Activated B cell treated with CpG ODN at 0.5 μM for 24 hours (primary cell): Measurements from ENCODE around the gene UBN1. TPM values are rescaled to one million over a fixed set of nuclear protein-coding genes. Genes with fewer than 3 reads are reported as not detected.

Experiments
- ATAC-seq: fragments of 200-7000 bp; cut with Tn5 transposase; one replicate; pipeline ENCODE4 v1.10.0; 2021; ENCODE audit warnings: low read depth, mild to moderate bottlenecking, moderate library complexity
- CTCF ChIA-PET: fragments of 350-600 bp; sonication (Branson Sonifier 250); formaldehyde crosslinking; loops from one replicate; lab custom pipeline; 2021; ENCODE audit warnings: antibody characterized with exemption; lab: Charles Lee
- POLR2A ChIA-PET: fragments of 350-600 bp; sonication (Branson Sonifier 250); formaldehyde crosslinking; loops from one replicate; lab custom pipeline; 2021; ENCODE audit warnings: antibody characterized with exemption; lab: Charles Lee
- DNase-seq: peaks from one replicate; pipeline ENCODE4 v3.0.0; 2022
- H3K27ac Mint-ChIP-seq: one replicate; pipeline ENCODE4 v1.8.0; 2020; ENCODE audit warnings: mixed read lengths
- H3K27me3 Mint-ChIP-seq: one replicate; pipeline ENCODE4 v1.8.0; 2021; ENCODE audit warnings: mixed read lengths
- H3K36me3 Mint-ChIP-seq: one replicate; pipeline ENCODE4 v1.8.0; 2021; ENCODE audit warnings: low read depth, mixed read lengths
- H3K4me1 Mint-ChIP-seq: one replicate; pipeline ENCODE4 v1.8.0; 2021; ENCODE audit warnings: mixed read lengths
- H3K4me3 Mint-ChIP-seq: one replicate; pipeline ENCODE4 v1.8.0; 2020; ENCODE audit warnings: mild to moderate bottlenecking, mixed read lengths
- H3K9me3 Mint-ChIP-seq: one replicate; pipeline ENCODE4 v1.8.0; 2020; ENCODE audit warnings: mixed read lengths
- intact Hi-C: fragments of 100-400 bp; cut with micrococcal nuclease; formaldehyde crosslinking; loops from one replicate; pipeline ENCODE4 v1.15.1; 2024
- total RNA-seq: library from RNA; stranded (reverse); gene quantifications from 2 replicates; pipeline ENCODE4 v1.2.3, GENCODE V29; 2022
- TF ChIP-seq, protein P1 (sequence below): fragments of 200-600 bp; IDR thresholded peaks from one replicate; pipeline ENCODE4 v1.8.0; 2022; ENCODE audit warnings: antibody characterized with exemption, mild to moderate bottlenecking

The UBN1 gene
- total RNA-seq, 1 donor from 2014 or later, result 36.1 TPM

DNA sequence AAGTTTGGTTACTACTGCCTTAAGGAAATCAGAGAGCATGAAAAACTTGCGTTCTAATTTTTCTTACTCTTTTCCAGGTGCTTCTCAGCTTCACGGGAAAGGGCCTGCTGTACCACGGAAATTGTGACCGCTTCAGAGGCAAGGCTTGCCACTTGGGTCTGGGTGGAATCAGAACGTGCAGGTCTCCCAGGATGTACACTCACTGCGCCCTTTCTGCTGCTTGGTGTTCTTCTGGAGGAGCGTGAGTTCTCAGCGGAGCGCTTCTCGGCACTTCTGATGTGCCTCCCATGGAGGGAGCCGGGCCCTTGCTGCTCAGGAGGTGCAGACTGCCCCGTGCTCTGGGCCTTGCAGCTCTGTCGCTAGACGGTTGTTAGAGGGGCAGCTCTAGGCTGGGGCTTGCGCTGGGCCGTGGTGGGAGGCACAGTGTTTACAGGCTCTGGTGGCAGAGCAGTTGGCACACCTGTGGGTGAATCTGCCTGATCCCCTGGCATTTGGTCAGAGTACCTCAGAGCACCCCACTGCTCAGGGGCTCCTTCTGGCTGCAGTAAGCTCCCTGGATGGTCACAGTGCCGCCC lies 32.8 kb downstream of the UBN1 start:
- Mint-ChIP-seq H3K4me1 (no peaks in the 10 kb centered on the region), H3K9me3 (no peaks in the 10 kb centered on the region), H3K36me3 (peaks cover 88% of the 10 kb centered on the region), H3K4me3 (no peak overlapping the region), H3K27me3 (no peaks in the 10 kb centered on the region), H3K27ac (no peak overlapping the region)
- intact Hi-C loops, result no loop called here
- DNase-seq (no peak), ATAC-seq (no peak)
- ChIA-PET CTCF (no interaction called here), POLR2A (no interaction called here)
- TF ChIP-seq, protein P1, sequence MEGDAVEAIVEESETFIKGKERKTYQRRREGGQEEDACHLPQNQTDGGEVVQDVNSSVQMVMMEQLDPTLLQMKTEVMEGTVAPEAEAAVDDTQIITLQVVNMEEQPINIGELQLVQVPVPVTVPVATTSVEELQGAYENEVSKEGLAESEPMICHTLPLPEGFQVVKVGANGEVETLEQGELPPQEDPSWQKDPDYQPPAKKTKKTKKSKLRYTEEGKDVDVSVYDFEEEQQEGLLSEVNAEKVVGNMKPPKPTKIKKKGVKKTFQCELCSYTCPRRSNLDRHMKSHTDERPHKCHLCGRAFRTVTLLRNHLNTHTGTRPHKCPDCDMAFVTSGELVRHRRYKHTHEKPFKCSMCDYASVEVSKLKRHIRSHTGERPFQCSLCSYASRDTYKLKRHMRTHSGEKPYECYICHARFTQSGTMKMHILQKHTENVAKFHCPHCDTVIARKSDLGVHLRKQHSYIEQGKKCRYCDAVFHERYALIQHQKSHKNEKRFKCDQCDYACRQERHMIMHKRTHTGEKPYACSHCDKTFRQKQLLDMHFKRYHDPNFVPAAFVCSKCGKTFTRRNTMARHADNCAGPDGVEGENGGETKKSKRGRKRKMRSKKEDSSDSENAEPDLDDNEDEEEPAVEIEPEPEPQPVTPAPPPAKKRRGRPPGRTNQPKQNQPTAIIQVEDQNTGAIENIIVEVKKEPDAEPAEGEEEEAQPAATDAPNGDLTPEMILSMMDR, result no peak

DNA sequence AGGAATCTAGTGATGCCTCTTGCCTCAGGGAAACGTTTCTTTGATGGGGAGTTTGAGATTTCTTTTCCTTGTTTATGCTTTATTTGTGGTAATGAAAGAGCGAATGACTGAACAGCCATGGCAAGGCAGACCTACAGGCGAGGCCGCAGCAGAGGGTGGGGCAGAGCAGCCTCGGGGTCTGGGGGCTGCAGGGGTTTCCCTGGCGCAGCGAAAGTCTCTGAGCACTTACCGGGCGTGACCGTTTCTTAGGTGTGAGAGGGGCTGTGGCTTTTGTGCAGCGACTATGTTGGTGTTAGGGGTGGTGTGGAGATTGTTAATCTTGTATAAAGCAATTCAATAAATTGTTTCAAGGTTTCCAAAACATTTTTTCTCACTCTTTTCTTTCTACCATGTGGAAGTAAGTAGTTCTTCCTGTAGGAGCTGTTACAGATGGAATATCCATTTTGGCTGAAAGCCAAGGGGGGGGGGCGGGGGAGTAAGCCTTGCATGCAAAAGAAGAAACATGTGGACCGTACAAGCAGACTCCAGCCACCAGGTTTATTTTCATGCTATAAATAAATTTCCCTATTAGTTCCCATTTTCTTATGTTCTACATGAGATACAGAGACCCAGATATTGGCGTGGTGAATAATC lies 34.8 kb downstream of the UBN1 start:
- POLR2A ChIA-PET, result no interaction called here
- H3K36me3 Mint-ChIP-seq, result peaks cover 94% of the 10 kb centered on the region
- CTCF ChIA-PET, result no interaction called here
- no peaks in the 10 kb centered on the region for H3K4me1 Mint-ChIP-seq
- no peaks in the 10 kb centered on the region for H3K27me3 Mint-ChIP-seq
- H3K4me3 Mint-ChIP-seq, result no peak overlapping the region
- H3K27ac Mint-ChIP-seq, result no peak overlapping the region
- ATAC-seq (no peak), DNase-seq (no peak)
- TF ChIP-seq, protein P1, result no peak
- intact Hi-C loops, result no loop called here
- H3K9me3 Mint-ChIP-seq, result no peaks in the 10 kb centered on the region

DNA sequence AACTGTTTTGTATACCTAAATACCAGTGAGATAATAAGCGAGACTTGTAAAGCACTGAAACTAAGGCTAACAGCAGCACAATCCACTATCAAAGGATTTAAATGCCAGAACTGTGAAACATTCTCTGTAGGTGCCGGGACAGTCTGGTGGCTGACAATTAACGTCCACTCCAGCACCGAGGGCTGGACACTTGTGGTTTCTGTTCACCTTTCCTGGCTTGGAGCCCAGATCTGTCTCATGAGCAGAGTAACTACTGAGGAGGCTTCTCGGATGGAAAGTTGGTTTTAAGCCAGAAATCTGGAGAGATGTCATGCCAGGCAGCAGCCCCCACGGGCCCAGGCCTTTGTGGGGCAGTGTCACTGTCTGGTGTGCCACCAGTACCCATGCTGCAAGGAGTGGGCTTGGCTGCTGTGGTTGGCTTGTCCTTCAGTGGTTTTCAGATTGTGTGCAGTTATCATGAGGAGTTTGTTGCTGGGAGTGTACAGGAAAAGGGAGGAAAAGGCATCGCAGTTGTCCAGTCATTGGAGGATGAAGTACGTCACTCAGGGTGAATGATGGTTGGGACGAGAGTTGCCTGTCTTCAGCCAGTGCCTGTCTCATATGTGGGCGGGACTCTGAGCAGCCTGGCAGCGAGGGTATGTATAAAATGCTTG lies 35.5 kb downstream of the UBN1 start:
- TF ChIP-seq, protein P1, result no peak
- no peak overlapping the region for H3K27ac Mint-ChIP-seq
- H3K27me3 Mint-ChIP-seq, result no peaks in the 10 kb centered on the region
- ATAC-seq (no peak), DNase-seq (no peak)
- H3K9me3 Mint-ChIP-seq, result no peaks in the 10 kb centered on the region
- intact Hi-C loops, result no loop called here
- peaks cover 92% of the 10 kb centered on the region for H3K36me3 Mint-ChIP-seq
- ChIA-PET POLR2A (no interaction called here), CTCF (no interaction called here)
- no peak overlapping the region for H3K4me3 Mint-ChIP-seq
- no peaks in the 10 kb centered on the region for H3K4me1 Mint-ChIP-seq

DNA sequence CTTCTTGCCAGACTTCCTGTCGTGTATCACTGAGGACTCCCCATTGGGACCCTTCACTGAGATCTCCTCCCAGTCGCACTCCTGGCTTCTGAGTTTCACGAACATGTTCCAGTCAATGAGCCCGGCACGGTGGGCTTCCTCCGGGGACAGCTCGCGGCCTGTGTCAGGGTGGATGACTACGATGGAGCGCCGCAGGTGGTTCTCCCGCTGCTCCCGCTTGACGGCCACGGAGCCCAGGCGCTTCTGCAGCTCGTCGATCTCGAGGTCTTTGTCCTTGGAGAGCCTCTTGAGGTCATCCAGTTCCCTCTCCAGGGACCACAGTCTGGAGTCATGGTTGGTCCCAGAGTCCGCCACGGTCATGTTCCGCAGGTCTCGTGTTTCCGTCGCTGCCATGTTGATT lies 36.2 kb downstream of the UBN1 start:
- no peaks in the 10 kb centered on the region for H3K27me3 Mint-ChIP-seq
- DNase-seq (no peak), ATAC-seq (no peak)
- POLR2A ChIA-PET, result no interaction called here
- intact Hi-C loops, result no loop called here
- H3K27ac Mint-ChIP-seq, result no peak overlapping the region
- H3K4me3 Mint-ChIP-seq, result no peak overlapping the region
- H3K36me3 Mint-ChIP-seq, result peaks cover 92% of the 10 kb centered on the region
- H3K9me3 Mint-ChIP-seq, result no peaks in the 10 kb centered on the region
- TF ChIP-seq, protein P1, result no peak
- H3K4me1 Mint-ChIP-seq, result no peaks in the 10 kb centered on the region
- CTCF ChIA-PET, result no interaction called here

DNA sequence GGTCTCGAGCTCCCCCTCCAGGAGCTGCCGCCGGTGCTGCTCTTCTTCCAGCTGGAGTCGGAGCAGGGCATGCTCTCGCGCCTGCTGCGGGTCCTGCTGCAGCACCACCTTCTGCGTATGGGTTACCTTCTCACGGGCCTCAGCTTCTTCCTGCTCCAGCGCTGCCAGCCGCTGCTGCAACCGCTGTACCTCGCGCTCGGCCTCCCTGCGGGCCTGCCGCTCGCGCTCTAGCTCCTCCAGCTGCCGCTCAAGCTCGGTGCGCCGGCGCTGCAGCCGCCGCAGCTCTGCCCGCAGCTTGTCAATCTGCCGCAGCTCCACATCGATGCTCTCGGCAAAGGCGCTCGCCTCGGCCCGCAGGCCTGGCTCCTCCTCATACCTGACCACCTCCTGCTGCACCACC lies 36.9 kb downstream of the UBN1 start:
- intact Hi-C loops, result no loop called here
- DNase-seq (no peak), ATAC-seq (no peak)
- Mint-ChIP-seq H3K27me3 (no peaks in the 10 kb centered on the region), H3K27ac (no peak overlapping the region), H3K36me3 (peaks cover 86% of the 10 kb centered on the region), H3K9me3 (no peaks in the 10 kb centered on the region), H3K4me1 (no peaks in the 10 kb centered on the region), H3K4me3 (no peak overlapping the region)
- TF ChIP-seq, protein P1, result no peak
- ChIA-PET CTCF (no interaction called here), POLR2A (no interaction called here)
